Ectodermal cell (in vitro differentiated cells): ENCODE measurements around the gene TMTC2.

ENCODE experiments used
- H3K27ac ChIP-seq: 2 replicates; pipeline ENCODE4 v1.7.0; 2013; ENCODE audit warnings: mild to moderate bottlenecking, low read depth, low read length; ENCODE audit not compliant: insufficient read depth, poor library complexity, severe bottlenecking
- H3K27me3 ChIP-seq: 2 replicates; pipeline ENCODE4 v1.7.0; 2013; ENCODE audit warnings: mild to moderate bottlenecking, low read length; ENCODE audit not compliant: insufficient read depth, control insufficient read depth, poor library complexity, severe bottlenecking
- H3K36me3 ChIP-seq: one replicate; pipeline ENCODE4 v1.7.0; 2013; ENCODE audit warnings: low read length; ENCODE audit not compliant: control insufficient read depth, insufficient read depth
- H3K4me1 ChIP-seq: one replicate; pipeline ENCODE4 v1.7.0; 2013; ENCODE audit warnings: low read length; ENCODE audit not compliant: control insufficient read depth, insufficient read depth
- H3K4me3 ChIP-seq: 2 replicates; pipeline ENCODE4 v1.7.0; 2013; ENCODE audit warnings: low read depth, low read length, control low read depth; ENCODE audit not compliant: insufficient read depth
- H3K9me3 ChIP-seq: 2 replicates; pipeline ENCODE4 v1.7.0; 2013; ENCODE audit warnings: mild to moderate bottlenecking, low read length, moderate library complexity; ENCODE audit not compliant: control insufficient read depth
- WGBS, 2 experiments: methylation state at CpG; one replicate each; pipeline ENCODE4 v1.1.7; 2013; ENCODE audit warnings: missing lambda C conversion rate in 2 of 2; 5-methylcytosine and 5-hydroxymethylcytosine counted together

Gene TMTC2

GRCh38 chr12:82955043-82955442 lies 268.3 kb downstream of the TMTC2 start:
- H3K36me3 ChIP-seq: no peaks in the 10 kb centered on the region
- H3K4me1 ChIP-seq: no peaks in the 10 kb centered on the region
- no peaks in the 10 kb centered on the region for H3K9me3 ChIP-seq
- H3K27ac ChIP-seq: no peak overlapping the region
- H3K4me3 ChIP-seq: no peak overlapping the region
- 100% methylated on average over 1 of the region's 1 CpG; no CpG with 5 or more reads in 1 of the 2 experiments for WGBS, 2 experiments
- no peaks in the 10 kb centered on the region for H3K27me3 ChIP-seq

- H3K4me3 ChIP-seq: no peak overlapping the region
- H3K27me3 ChIP-seq: no peaks in the 10 kb centered on the region
- no peaks in the 10 kb centered on the region for H3K36me3 ChIP-seq
- H3K27ac ChIP-seq: no peak overlapping the region
- H3K9me3 ChIP-seq: no peaks in the 10 kb centered on the region
- H3K4me1 ChIP-seq: peaks cover 1% of the 10 kb centered on the region
Measured at GRCh38 chr12:82958966-82959365, 272.3 kb downstream of the TMTC2 start.

- H3K4me3 ChIP-seq: no peak overlapping the region
- WGBS, 2 experiments: 70 to 90% methylated on average over 1 of the region's 1 CpG
- H3K27me3 ChIP-seq: no peaks in the 10 kb centered on the region
Measured at GRCh38 chr12:82959821-82960220, 273.1 kb downstream of the TMTC2 start.

GRCh38 chr12:82961835-82962234 lies 275.1 kb downstream of the TMTC2 start:
- H3K36me3 ChIP-seq: no peaks in the 10 kb centered on the region
- H3K9me3 ChIP-seq: no peaks in the 10 kb centered on the region
- WGBS, 2 experiments: 100% methylated on average over 1 of the region's 2 CpGs; no CpG with 5 or more reads in 1 of the 2 experiments
- H3K27me3 ChIP-seq: no peaks in the 10 kb centered on the region
- H3K4me3 ChIP-seq: no peak overlapping the region
- H3K27ac ChIP-seq: no peak overlapping the region
- peaks cover 8% of the 10 kb centered on the region for H3K4me1 ChIP-seq

More at GRCh38 chr12:82959821-82960220, 273.1 kb downstream of the TMTC2 start:
- Histone ChIP-seq H3K36me3 (no peaks in the 10 kb centered on the region), H3K9me3 (no peaks in the 10 kb centered on the region), H3K27ac (no peak overlapping the region), H3K4me1 (peaks cover 8% of the 10 kb centered on the region)

GRCh38 chr12:82963956-82964355 lies 277.2 kb downstream of the TMTC2 start:
- Histone ChIP-seq H3K9me3 (no peaks in the 10 kb centered on the region), H3K27me3 (no peaks in the 10 kb centered on the region), H3K4me1 (peaks cover 8% of the 10 kb centered on the region), H3K4me3 (no peak overlapping the region), H3K27ac (no peak overlapping the region), H3K36me3 (no peaks in the 10 kb centered on the region)
- WGBS, 2 experiments: 91 to 98% methylated on average over 3 of the region's 3 CpGs

GRCh38 chr12:82964446-82964845 lies 277.7 kb downstream of the TMTC2 start:
- Histone ChIP-seq H3K27ac (no peak overlapping the region), H3K36me3 (no peaks in the 10 kb centered on the region), H3K27me3 (no peaks in the 10 kb centered on the region), H3K9me3 (no peaks in the 10 kb centered on the region), H3K4me1 (peaks cover 8% of the 10 kb centered on the region), H3K4me3 (no peak overlapping the region)
- WGBS, 2 experiments: 83 to 95% methylated on average over 1 to 2 of the region's 3 CpGs

GRCh38 chr12:82966001-82966559 lies 279.4 kb downstream of the TMTC2 start:
- 100% methylated on average over 1 of the region's 2 CpGs for WGBS, 2 experiments
- no peak overlapping the region for H3K27ac ChIP-seq
- H3K27me3 ChIP-seq: no peaks in the 10 kb centered on the region
- H3K4me3 ChIP-seq: no peak overlapping the region
- no peaks in the 10 kb centered on the region for H3K36me3 ChIP-seq
- no peaks in the 10 kb centered on the region for H3K9me3 ChIP-seq
- peaks cover 8% of the 10 kb centered on the region for H3K4me1 ChIP-seq

- Histone ChIP-seq H3K4me3 (no peak overlapping the region), H3K27me3 (no peaks in the 10 kb centered on the region), H3K9me3 (no peaks in the 10 kb centered on the region), H3K36me3 (no peaks in the 10 kb centered on the region), H3K4me1 (peaks cover 8% of the 10 kb centered on the region), H3K27ac (no peak overlapping the region)
- WGBS, 2 experiments: 89 to 97% methylated on average over 1 to 3 of the region's 3 CpGs
Measured at GRCh38 chr12:82968631-82969367, 282.1 kb downstream of the TMTC2 start.

- H3K36me3 ChIP-seq: no peaks in the 10 kb centered on the region
- H3K4me3 ChIP-seq: no peak overlapping the region
- H3K27me3 ChIP-seq: no peaks in the 10 kb centered on the region
- no peak overlapping the region for H3K27ac ChIP-seq
- no peaks in the 10 kb centered on the region for H3K9me3 ChIP-seq
- H3K4me1 ChIP-seq: no peaks in the 10 kb centered on the region
- 100% methylated on average over 3 of the region's 3 CpGs for WGBS, 2 experiments
Measured at GRCh38 chr12:82970614-82971013, 283.9 kb downstream of the TMTC2 start.

GRCh38 chr12:82971584-82971983 lies 284.9 kb downstream of the TMTC2 start:
- no peaks in the 10 kb centered on the region for H3K9me3 ChIP-seq
- WGBS, 2 experiments: 100% methylated on average over 1 of the region's 4 CpGs
- H3K4me3 ChIP-seq: no peak overlapping the region
- H3K27me3 ChIP-seq: no peaks in the 10 kb centered on the region
- H3K36me3 ChIP-seq: no peaks in the 10 kb centered on the region
- H3K4me1 ChIP-seq: no peaks in the 10 kb centered on the region
- no peak overlapping the region for H3K27ac ChIP-seq
